Hepatocyte (in vitro differentiated cells): ENCODE data around the gene NCAM1. TPM values are rescaled to one million over a fixed set of nuclear protein-coding genes. Genes with fewer than 3 reads are reported as not detected.

ENCODE experiments used
- DNase-seq: peaks from one replicate; pipeline ENCODE4 v3.0.0-alpha.2; 2016; ENCODE audit warnings: low spot score
- H2AFZ ChIP-seq: fragments of 200-600 bp; sonication (generic); 2 replicates; pipeline ENCODE4 v1.6.0; 2016; ENCODE audit warnings: antibody characterized with exemption, mild to moderate bottlenecking
- H3K27ac ChIP-seq: fragments of 200-600 bp; sonication (generic); 2 replicates; pipeline ENCODE4 v1.5.1; 2016; ENCODE audit warnings: mild to moderate bottlenecking
- H3K27me3 ChIP-seq: fragments of 200-600 bp; sonication (generic); 2 replicates; pipeline ENCODE4 v1.6.1; 2016
- H3K36me3 ChIP-seq: fragments of 200-600 bp; sonication (generic); replicated peaks from 2 replicates; pipeline ENCODE4 v1.5.1; 2016; ENCODE audit warnings: low read depth; ENCODE audit not compliant: insufficient read depth
- H3K4me1 ChIP-seq: fragments of 200-600 bp; sonication (generic); 2 replicates; pipeline ENCODE4 v1.5.1; 2016; ENCODE audit warnings: mild to moderate bottlenecking, moderate library complexity; ENCODE audit not compliant: insufficient read depth
- H3K4me2 ChIP-seq: fragments of 200-600 bp; sonication (generic); 2 replicates; pipeline ENCODE4 v1.6.0; 2016
- H3K4me3 ChIP-seq: fragments of 200-600 bp; sonication (generic); 2 replicates; pipeline ENCODE4 v1.5.1; 2016; ENCODE audit warnings: mild to moderate bottlenecking
- H3K79me2 ChIP-seq: fragments of 200-600 bp; sonication (generic); 2 replicates; pipeline ENCODE4 v1.6.0; 2017; ENCODE audit warnings: mild to moderate bottlenecking
- H3K9me2 ChIP-seq: fragments of 200-600 bp; sonication (generic); replicated peaks from 2 replicates; pipeline ENCODE4 v1.6.0; 2017; ENCODE audit warnings: mild to moderate bottlenecking; ENCODE audit not compliant: insufficient read depth
- H3K9me3 ChIP-seq: fragments of 200-600 bp; sonication (generic); 2 replicates; pipeline ENCODE4 v1.5.1; 2016; ENCODE audit warnings: low read depth, mild to moderate bottlenecking
- H4K20me1 ChIP-seq: fragments of 200-600 bp; sonication (generic); 2 replicates; pipeline ENCODE4 v1.6.0; 2016; ENCODE audit warnings: mild to moderate bottlenecking; ENCODE audit not compliant: insufficient read depth, poor library complexity, severe bottlenecking
- EZH2 ChIP-seq: fragments of 200-600 bp; sonication (generic); IDR thresholded peaks from 2 replicates; pipeline ENCODE4 v1.6.1; 2016; ENCODE audit warnings: antibody characterized with exemption, mild to moderate bottlenecking, borderline replicate concordance
- EZH2phosphoT487 ChIP-seq: fragments of 200-600 bp; sonication (generic); IDR thresholded peaks from one replicate; pipeline ENCODE4 v1.6.1; 2018; ENCODE audit warnings: antibody characterized with exemption, mild to moderate bottlenecking, low read depth, moderate library complexity; ENCODE audit not compliant: unreplicated experiment, severe bottlenecking
- WGBS: methylation state at CpG from one replicate; pipeline ENCODE4 v1.1.6; 2016; ENCODE audit warnings: low lambda C conversion rate; ENCODE audit errors: missing lambda C conversion rate; 5-methylcytosine and 5-hydroxymethylcytosine counted together
- polyA plus RNA-seq: library from polyadenylated mRNA; unstranded; fragments of >200 nt; fragmentation: Nextera tagmentation; extraction: Ambion mirVana; gene quantifications from 2 replicates; pipeline ENCODE4 v1.2.1, GENCODE V29; 2016
- total RNA-seq: library from RNA; depleted of rRNA; stranded (reverse); fragments of >200 nt; gene quantifications from 2 replicates; pipeline ENCODE4 v1.2.3, GENCODE V29; 2014
- TF ChIP-seq, protein P1 (sequence below): fragments of 200-600 bp; sonication (generic); IDR thresholded peaks from 2 replicates; pipeline ENCODE4 v1.5.1; 2016; ENCODE audit warnings: antibody characterized with exemption, mild to moderate bottlenecking; ENCODE audit not compliant: poor library complexity

The NCAM1 gene
- total and polyA plus RNA-seq, 2 experiments from 2014 or later = 12.4 to 27.2 TPM

DNA sequence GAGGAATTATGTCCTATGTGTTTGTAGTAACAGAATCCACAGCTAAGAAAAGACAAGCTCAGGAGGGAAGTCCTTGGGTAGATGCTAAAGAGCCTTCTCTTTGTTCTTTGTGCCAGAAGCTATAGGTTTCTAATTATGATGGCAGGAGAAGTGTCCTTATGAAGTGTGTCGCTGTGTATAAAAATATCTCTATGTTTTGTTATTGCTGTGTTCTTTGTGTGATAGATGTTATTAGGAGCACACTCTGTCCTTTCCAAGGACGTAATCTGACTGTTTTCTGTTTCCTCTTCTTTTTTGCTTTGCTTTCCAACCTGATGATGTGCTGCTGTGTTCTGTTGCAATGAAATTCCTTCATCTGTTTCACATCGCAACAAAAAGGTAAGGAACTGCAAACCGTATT is 171.9 kb downstream of the NCAM1 start:
- Histone ChIP-seq H3K79me2 (no peaks in the 10 kb centered on the region), H3K9me3 (no peaks in the 10 kb centered on the region), H3K4me1 (peaks cover 4% of the 10 kb centered on the region), H2AFZ (no peak overlapping the region), H3K9me2 (no peaks in the 10 kb centered on the region), H3K4me3 (no peak overlapping the region), H3K27ac (no peak overlapping the region), H3K4me2 (no peak overlapping the region), H4K20me1 (no peaks in the 10 kb centered on the region), H3K27me3 (no peaks in the 10 kb centered on the region), H3K36me3 (no peaks in the 10 kb centered on the region)
- DNase-seq = no peak
- TF ChIP-seq, protein P1, sequence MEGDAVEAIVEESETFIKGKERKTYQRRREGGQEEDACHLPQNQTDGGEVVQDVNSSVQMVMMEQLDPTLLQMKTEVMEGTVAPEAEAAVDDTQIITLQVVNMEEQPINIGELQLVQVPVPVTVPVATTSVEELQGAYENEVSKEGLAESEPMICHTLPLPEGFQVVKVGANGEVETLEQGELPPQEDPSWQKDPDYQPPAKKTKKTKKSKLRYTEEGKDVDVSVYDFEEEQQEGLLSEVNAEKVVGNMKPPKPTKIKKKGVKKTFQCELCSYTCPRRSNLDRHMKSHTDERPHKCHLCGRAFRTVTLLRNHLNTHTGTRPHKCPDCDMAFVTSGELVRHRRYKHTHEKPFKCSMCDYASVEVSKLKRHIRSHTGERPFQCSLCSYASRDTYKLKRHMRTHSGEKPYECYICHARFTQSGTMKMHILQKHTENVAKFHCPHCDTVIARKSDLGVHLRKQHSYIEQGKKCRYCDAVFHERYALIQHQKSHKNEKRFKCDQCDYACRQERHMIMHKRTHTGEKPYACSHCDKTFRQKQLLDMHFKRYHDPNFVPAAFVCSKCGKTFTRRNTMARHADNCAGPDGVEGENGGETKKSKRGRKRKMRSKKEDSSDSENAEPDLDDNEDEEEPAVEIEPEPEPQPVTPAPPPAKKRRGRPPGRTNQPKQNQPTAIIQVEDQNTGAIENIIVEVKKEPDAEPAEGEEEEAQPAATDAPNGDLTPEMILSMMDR = no peak
- no peak for TF ChIP-seq EZH2
- 90% methylated on average over 4 of the region's 4 CpGs for WGBS

DNA sequence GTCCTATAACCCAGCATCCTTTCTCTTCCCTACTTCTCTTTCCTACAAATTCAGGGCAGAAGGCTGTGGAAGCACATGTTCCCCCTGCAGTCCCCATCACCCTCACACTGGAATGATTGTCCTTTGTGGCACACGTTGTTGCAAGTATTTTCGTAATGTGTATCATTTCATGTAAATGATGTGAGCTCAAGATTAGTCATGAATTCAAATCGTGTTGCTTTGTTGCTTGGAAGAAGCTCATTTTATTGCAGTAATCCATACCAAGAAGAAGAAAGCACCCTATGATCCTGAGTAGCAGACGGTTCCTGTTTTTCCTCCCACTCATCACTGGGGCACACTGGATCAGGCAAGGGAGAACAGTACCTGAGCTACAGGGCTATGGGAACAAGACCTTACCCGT is 173.4 kb downstream of the NCAM1 start:
- 91% methylated on average over 5 of the region's 5 CpGs for WGBS
- no peak overlapping the region for H3K27ac ChIP-seq
- no peaks in the 10 kb centered on the region for H3K9me2 ChIP-seq
- H4K20me1 ChIP-seq = no peaks in the 10 kb centered on the region
- H3K27me3 ChIP-seq = no peaks in the 10 kb centered on the region
- H3K36me3 ChIP-seq = no peaks in the 10 kb centered on the region
- H3K79me2 ChIP-seq = no peaks in the 10 kb centered on the region
- no peaks in the 10 kb centered on the region for H3K9me3 ChIP-seq
- peaks cover 4% of the 10 kb centered on the region for H3K4me1 ChIP-seq
- no peak overlapping the region for H3K4me2 ChIP-seq
- TF ChIP-seq EZH2phosphoT487 (no peak), EZH2 (no peak)
- TF ChIP-seq, protein P1 = no peak
- H3K4me3 ChIP-seq = no peak overlapping the region
- DNase-seq = no peak
- H2AFZ ChIP-seq = no peak overlapping the region

DNA sequence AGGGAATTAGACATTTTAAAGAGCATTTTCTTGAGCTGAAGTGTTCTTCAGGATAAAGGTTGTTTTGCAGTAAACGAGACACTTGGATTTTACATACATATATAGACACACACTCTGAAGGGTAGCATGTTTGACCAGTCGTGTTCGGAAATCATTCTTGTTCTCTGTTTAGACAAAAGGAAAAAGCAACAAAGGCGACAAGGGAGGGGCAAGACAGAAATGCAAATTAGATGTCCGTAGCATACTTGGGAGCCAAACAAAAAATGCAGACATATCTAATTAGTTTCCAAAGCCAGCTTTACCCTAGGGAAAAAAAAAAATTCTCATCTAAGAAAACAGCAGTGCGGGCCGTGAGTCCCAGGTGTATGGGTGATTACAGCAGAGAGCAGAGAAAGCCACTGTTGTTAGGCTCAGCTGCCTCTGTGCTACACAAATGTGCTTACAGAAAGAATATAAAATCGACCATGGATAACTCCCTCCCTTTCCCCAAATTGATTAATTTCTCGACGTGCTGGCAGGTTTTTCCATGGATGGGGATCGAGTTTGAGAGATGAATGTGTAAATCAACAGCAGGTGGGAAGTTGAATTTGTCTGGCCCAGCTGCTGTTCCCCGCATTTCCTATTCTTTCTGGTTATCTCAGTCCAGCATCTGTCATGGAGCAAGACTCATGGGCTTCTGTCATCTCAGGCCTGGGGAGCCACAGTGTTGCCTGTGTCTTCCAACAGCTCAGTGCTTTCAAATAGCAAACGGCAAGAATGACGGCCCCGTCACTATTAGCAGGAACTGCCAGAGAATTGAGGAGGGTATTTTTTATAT is 176.7 kb downstream of the NCAM1 start:
- no peak overlapping the region for H3K27ac ChIP-seq
- WGBS = 85% methylated on average over 15 of the region's 15 CpGs
- no peak overlapping the region for H2AFZ ChIP-seq
- DNase-seq = no peak
- H3K9me2 ChIP-seq = no peaks in the 10 kb centered on the region
- H3K4me1 ChIP-seq = peaks cover under 1% of the 10 kb centered on the region
- H3K4me3 ChIP-seq = no peak overlapping the region
- H3K27me3 ChIP-seq = no peaks in the 10 kb centered on the region
- TF ChIP-seq EZH2 = no peak
- TF ChIP-seq, protein P1 = no peak
- H3K9me3 ChIP-seq = no peaks in the 10 kb centered on the region
- H3K4me2 ChIP-seq = no peak overlapping the region
- H4K20me1 ChIP-seq = no peaks in the 10 kb centered on the region
- no peaks in the 10 kb centered on the region for H3K79me2 ChIP-seq
- H3K36me3 ChIP-seq = no peaks in the 10 kb centered on the region
